ENCODE results near the gene SLC39A3. TPM values are rescaled to one million over a fixed set of nuclear protein-coding genes. Genes with fewer than 3 reads are reported as not detected.

SLC39A3 gene
- total RNA-seq, 1 experiment from 2014 or later, result 26.0 TPM

GRCh38 chr19:2703077-2703437, 36.8 kb downstream of the SLC39A3 start:
- DNase-seq (ENCODE audit: low spot score), result no peak

DNA sequence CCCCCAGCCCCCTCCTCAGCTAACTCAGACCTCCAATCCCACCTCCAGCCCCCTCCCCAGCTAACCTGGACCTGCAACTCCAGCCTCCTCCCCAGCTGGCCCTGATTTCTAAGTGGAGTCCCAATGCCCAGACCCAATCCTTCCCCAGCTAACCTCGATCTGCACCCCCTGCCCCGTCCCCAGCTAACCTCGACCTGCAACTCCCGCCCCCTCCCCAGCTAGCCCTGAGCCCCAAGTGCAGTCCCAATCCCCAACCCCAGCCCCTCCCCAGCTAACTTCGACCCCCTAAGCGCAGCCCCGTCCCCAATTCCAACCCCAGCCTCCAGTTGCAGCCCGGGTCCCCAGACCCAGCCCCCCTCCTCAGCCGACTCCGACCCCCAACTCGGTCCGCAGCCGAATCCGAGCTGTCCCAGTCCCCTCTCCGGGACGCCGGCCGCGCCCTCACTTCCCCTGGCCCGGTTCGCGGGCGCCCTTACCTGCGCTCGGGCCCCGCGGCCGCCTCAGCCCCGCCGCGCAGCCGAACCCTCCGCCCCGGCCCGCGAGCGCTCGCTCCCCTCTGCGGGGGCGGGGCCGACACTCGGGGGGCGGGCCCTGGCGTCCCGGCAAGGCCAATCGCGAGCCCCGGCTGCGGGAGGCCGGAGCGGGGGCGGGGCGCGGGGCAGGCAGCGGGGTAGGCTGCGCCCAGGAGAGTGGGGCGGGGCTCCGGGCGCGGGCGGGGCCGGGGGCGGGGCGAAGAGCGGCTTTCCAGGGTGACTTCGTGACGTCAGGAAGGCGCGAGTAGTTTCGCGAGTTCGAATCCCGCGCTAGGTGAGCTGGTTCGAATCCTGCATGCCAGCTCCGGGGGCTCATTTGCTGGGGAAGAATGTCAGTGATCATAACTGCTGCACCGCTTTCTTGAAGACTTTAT, 37.4 kb downstream of the SLC39A3 start, which contains the start of gene GNG7:
Gene GNG7 (minus strand): TSS at position 525 of the 907 bp plus-strand sequence. CDS start 182,006 bp downstream, outside the sequence.
- peak; percentile 74 for DNase-seq (ENCODE audit: low spot score)

- DNase-seq (ENCODE audit: low spot score), result no peak
These were observed 38.3 kb downstream of the SLC39A3 start for GRCh38 chr19:2701361-2702169.

DNA sequence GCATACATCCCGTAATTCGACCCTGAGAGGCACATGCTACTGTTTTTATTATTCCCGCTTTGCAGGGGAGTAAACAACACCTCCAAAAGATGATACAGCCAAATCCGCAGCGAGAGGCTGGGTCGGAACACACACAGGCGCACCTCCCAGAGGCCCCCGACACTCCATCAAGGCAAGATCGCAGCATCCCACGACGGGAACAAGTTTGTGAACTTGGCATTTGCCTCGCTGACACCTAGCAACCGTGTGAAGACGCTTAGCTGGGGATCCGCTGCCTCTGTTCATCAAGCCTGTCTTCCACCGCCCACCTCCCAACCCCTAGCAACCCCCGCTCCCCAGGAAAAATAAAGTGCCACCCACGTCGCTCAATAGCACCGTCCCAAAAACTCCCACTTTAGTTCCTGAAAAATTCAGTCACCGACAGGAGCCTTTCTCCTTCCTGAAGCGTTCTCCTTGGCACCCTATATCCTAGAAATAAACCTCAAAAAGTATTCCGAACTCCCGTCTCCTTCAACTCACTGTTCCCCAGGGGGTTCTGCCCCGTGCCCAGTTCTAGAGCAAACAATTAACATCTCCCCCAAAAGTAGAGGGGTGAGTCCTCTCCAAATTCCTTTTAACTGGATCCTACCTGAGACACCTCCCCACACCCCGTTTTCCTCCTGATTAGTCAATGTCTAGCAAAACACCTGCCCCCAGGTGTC, 39.0 kb downstream of the SLC39A3 start:
- DNase-seq (ENCODE audit: low spot score), result no peak

GRCh38 chr19:2699413-2700140, 40.2 kb downstream of the SLC39A3 start:
- DNase-seq (ENCODE audit: low spot score), result no peak

DNA sequence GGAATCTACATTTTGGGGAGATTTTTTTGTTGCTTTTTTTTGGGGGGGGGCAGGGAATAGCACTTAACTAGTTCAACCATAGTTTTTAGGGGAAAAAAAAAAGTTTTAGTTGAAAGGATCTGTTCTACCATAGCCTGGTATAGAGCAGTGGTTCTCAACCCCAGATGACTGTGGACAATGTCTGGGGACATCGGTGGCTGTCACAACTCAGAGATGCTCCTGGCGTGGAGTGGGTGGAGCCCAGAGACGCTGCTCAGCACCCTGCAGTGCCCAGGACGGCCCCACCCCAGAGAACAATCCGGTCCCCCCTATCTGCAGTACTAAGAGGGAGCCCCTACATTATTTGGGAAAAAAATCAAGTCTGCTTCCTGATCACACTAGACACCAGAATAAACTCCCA, 45.6 kb downstream of the SLC39A3 start:
- DNase-seq (ENCODE audit: low spot score), result no peak

GRCh38 chr19:2693492-2694160, 46.2 kb downstream of the SLC39A3 start:
- DNase-seq (ENCODE audit: low spot score), result no peak

DNA sequence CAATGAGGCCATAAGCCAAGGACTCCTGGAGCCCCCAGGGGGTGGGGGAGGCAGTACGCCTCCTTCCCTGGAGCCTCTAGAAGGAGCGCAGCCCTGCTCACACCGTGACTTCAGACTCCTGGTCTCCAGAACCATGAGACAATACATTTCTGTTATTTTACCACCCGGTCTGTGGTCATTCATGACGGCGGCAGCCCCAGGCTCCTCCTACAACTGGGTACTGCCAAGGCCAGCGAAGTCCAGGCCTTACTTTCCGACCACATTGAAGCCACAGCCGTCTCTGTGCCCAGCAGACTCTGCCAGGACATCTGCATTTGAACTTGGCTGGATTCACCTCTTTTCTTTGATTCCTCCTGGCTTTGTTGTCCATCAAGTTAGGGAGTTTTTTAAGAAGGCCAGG, 47.9 kb downstream of the SLC39A3 start:
- DNase-seq (ENCODE audit: low spot score), result no peak

- no peak for DNase-seq (ENCODE audit: low spot score)
These were observed 49.0 kb downstream of the SLC39A3 start for GRCh38 chr19:2690856-2691255.

DNA sequence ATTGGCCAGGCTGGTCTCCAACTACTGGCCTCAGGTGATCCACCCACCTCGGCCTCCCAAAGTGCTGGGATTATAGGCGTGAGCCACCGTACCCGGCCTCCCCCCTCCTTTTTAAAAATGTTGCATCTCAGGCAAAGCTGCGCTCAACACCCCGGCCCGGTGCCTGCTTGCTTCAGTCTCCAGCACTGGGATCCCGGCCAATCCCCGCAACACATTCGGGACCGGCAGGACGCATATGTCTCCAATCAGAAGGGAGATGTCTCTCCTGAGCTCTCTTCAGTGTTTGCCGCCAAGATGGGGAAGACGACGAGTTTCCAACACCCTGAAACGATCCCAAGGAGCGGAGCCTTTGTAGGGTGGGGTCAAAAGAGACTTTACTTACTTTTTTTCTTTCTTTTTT, 53.5 kb downstream of the SLC39A3 start:
- no peak for DNase-seq (ENCODE audit: low spot score)

DNA sequence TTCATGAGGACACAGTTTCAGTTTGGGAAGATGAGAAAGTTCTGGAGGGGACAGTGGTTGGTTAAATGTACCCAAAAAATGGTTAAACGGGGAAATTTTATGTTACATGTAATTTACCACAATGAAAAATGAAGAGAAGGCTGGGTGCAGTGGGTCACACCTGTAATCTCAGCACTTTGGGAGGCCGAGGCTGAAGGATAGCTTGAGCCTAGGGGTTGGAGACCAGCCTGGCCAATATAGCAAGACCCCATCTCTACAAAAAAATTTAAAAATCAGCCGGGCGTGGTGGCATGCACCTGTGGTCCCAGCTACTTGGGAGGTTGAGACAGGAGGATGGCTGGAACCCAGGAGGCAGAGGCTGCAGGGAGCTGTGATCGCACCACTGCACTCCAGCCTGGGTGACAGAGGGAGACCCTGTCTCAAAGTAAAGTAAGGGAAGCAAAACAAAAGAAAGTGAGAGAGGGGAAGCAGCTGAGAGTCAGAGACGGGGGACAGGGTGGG, 54.6 kb downstream of the SLC39A3 start:
- no peak for DNase-seq (ENCODE audit: low spot score)

DNA sequence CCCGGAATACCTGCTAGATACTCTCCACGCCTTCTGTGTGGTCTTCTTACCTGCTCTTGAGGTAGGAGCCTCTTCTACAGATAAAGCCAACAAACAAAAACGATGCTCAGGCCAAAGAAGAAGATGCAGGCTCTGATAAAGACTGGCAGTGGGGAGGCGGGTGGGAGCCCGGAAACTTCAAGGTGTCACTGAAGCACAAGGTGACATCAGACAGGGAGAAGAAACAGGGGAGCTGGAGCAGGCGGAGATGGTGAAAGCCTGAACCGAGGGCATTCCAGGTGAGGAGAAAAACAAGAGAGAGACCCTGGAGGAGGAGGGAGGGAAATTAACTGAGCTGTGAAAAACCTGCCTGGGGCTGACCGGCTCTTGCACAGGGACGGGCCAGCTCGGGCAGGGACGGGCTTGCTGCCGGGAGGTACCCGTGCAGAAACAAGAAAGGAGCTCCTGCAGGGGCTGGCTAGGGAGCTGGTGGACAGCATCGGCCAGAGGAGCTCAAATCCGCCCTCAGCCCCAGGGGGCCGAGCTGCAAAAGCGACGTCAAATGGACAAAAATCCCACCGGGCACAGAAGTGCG, 56.3 kb downstream of the SLC39A3 start:
- no peak for DNase-seq (ENCODE audit: low spot score)

Other genes starting within 250 kb of the SLC39A3 start
- gene GNG7, start 37.3 kb downstream of the SLC39A3 start, total RNA-seq (2014; rRNA removed; shearing (Covaris generic)), result 0.60 and 0.75 TPM in 2 replicates
- gene DIRAS1, start 18.6 kb downstream of the SLC39A3 start, total RNA-seq (2014; rRNA removed; shearing (Covaris generic)), result 1.1 and 1.3 TPM in 2 replicates
- 47.0 and 53.4 TPM in 2 replicates for gene SGTA, start 43.3 kb upstream of the SLC39A3 start, total RNA-seq (2014; rRNA removed; shearing (Covaris generic))
- gene THOP1, start 45.5 kb upstream of the SLC39A3 start, total RNA-seq (2014; rRNA removed; shearing (Covaris generic)), result 74.8 and 107 TPM in 2 replicates
- gene ZNF554, start 79.9 kb upstream of the SLC39A3 start, total RNA-seq (2014; rRNA removed; shearing (Covaris generic)), result 1.5 and 1.8 TPM in 2 replicates
- gene ZNF555, start 101.5 kb upstream of the SLC39A3 start, total RNA-seq (2014; rRNA removed; shearing (Covaris generic)), result 3.0 and 4.8 TPM in 2 replicates
- not detected in 2 replicates for gene ZNF556, start 127.3 kb upstream of the SLC39A3 start, total RNA-seq (2014; rRNA removed; shearing (Covaris generic))
- gene ZNF57, start 160.9 kb upstream of the SLC39A3 start, total RNA-seq (2014; rRNA removed; shearing (Covaris generic)), result 3.4 and 7.3 TPM in 2 replicates
- 3.7 and 4.0 TPM in 2 replicates for gene ZNF77, start 205.0 kb upstream of the SLC39A3 start, total RNA-seq (2014; rRNA removed; shearing (Covaris generic))
- 1.5 and 2.7 TPM in 2 replicates for gene TLE6, start 237.5 kb upstream of the SLC39A3 start, total RNA-seq (2014; rRNA removed; shearing (Covaris generic))

Data from H4 (cell line).